NCI-H2081 (cell line): Measurements from ENCODE around the gene HOXA5.

ENCODE experiments used
- DNase-seq, 2 experiments: peaks; one replicate each; lab custom pipeline; 2025; lab: John Stamatoyannopoulos, UW

HOXA5 gene

GRCh38 chr7:27134392-27134791 lies 9.1 kb downstream of the HOXA5 start:
- no peak for DNase-seq

GRCh38 chr7:27133409-27134231 lies 9.9 kb downstream of the HOXA5 start:
- DNase-seq = no peak

- no peak for DNase-seq
Observed at GRCh38 chr7:27132978-27133377, 10.5 kb downstream of the HOXA5 start.

- no peak for DNase-seq
Observed at GRCh38 chr7:27132214-27132613, 11.3 kb downstream of the HOXA5 start.

GRCh38 chr7:27131390-27131819 lies 12.1 kb downstream of the HOXA5 start:
- no peak for DNase-seq

- peak; percentile 56 to 70 for DNase-seq
Observed at GRCh38 chr7:27130540-27131389, 12.7 kb downstream of the HOXA5 start, which contains the start of gene HOXA4. Gene HOXA4 (minus strand): TSS chr7:27130757. CDS start chr7:27130733, 24 bp downstream.

- peak in 1 of 2 experiments; percentile 45 for DNase-seq
Observed at GRCh38 chr7:27129729-27130539, 13.5 kb downstream of the HOXA5 start.

GRCh38 chr7:27128776-27129728 lies 14.4 kb downstream of the HOXA5 start:
- no peak for DNase-seq

- DNase-seq = no peak
Observed at GRCh38 chr7:27128034-27128433, 15.4 kb downstream of the HOXA5 start.

GRCh38 chr7:27126596-27127327 lies 16.7 kb downstream of the HOXA5 start:
- no peak for DNase-seq

- no peak for DNase-seq
Observed at GRCh38 chr7:27125986-27126394, 17.5 kb downstream of the HOXA5 start.

- no peak for DNase-seq
Observed at GRCh38 chr7:27124902-27125689, 18.4 kb downstream of the HOXA5 start.

GRCh38 chr7:27124096-27124901 lies 19.2 kb downstream of the HOXA5 start:
- no peak for DNase-seq

- DNase-seq = no peak
Observed at GRCh38 chr7:27123477-27124053, 19.9 kb downstream of the HOXA5 start.

- no peak for DNase-seq
Observed at GRCh38 chr7:27123007-27123476, 20.4 kb downstream of the HOXA5 start.

- no peak for DNase-seq
Observed at GRCh38 chr7:27122077-27122910, 21.2 kb downstream of the HOXA5 start.

GRCh38 chr7:27121684-27122076 lies 21.8 kb downstream of the HOXA5 start:
- DNase-seq = no peak
